Astrocyte of the cerebellum (primary cell): ENCODE measurements around the gene HECTD4.
"Not testable (repeated sequence)": the region's sequence is repeated elsewhere in the genome, so short reads cannot be mapped to it uniquely, and the experiment has no call there.

Source experiments
- DNase-seq: peaks from one replicate; pipeline ENCODE4 v3.0.0-alpha.2; 2011; ENCODE audit warnings: low read depth
- H3K4me3 ChIP-seq: 2 replicates; pipeline ENCODE4 v1.5.1; 2011; ENCODE audit warnings: mild to moderate bottlenecking, low read depth, low read length, moderate library complexity
- CTCF ChIP-seq: IDR thresholded peaks from 2 replicates; pipeline ENCODE4 v1.5.1; 2012; ENCODE audit warnings: low read length, low read depth, moderate library complexity, mild to moderate bottlenecking; ENCODE audit errors: missing control alignments
- in situ Hi-C: cut with HindIII; loops from 2 replicates; pipeline ENCODE4 v1.10.0; 2017; ENCODE audit warnings: low sequenced_read_pairs

HECTD4 gene

GRCh38 chr12:112418273-112418607, 36.0 kb upstream of the HECTD4 start:
- in situ Hi-C loops: no loop called here
- no peak for TF ChIP-seq CTCF
- no peak for DNase-seq
- H3K4me3 ChIP-seq: peak overlapping the region; percentile 93

- in situ Hi-C loops, DNase-seq, H3K4me3 ChIP-seq: not testable (repeated sequence)
These were observed 33.2 kb upstream of the HECTD4 start for GRCh38 chr12:112415457-112415856.

GRCh38 chr12:112413855-112414625, 31.8 kb upstream of the HECTD4 start:
- in situ Hi-C loops: no loop called here
- no peak for DNase-seq
- H3K4me3 ChIP-seq: no peak overlapping the region
- no peak for TF ChIP-seq CTCF

GRCh38 chr12:112409906-112410244, 27.6 kb upstream of the HECTD4 start:
- H3K4me3 ChIP-seq: peak overlapping the region; percentile 70
- no peak for TF ChIP-seq CTCF
- in situ Hi-C loops: no loop called here
- no peak for DNase-seq

GRCh38 chr12:112409064-112409905, 27.1 kb upstream of the HECTD4 start, which contains the start of gene RPL6:
TSS of gene RPL6 (minus strand) at chr12:112409605. CDS start at chr12:112408656, 949 bp downstream.
- DNase-seq: peak; percentile 89
- no peak for TF ChIP-seq CTCF
- peak within 1 kb of the TSS; percentile 70 for H3K4me3 ChIP-seq
- in situ Hi-C loops: no loop called here

- no peak for TF ChIP-seq CTCF
- in situ Hi-C loops: no loop called here
- peak overlapping the region; percentile 70 for H3K4me3 ChIP-seq
- no peak for DNase-seq
These were observed 26.4 kb upstream of the HECTD4 start for GRCh38 chr12:112408621-112409020.

- peak overlapping the region; percentile 70 for H3K4me3 ChIP-seq
- in situ Hi-C loops, DNase-seq: not testable (repeated sequence)
These were observed 25.5 kb upstream of the HECTD4 start for GRCh38 chr12:112407683-112408082.
